ENCODE measurements around the gene NADSYN1. TPM values are rescaled to one million over a fixed set of nuclear protein-coding genes. Genes with fewer than 3 reads are reported as not detected.
A peak's percentile ranks its signal among the peaks of the same experiment; 100 is the strongest.

Gene NADSYN1
- total RNA-seq, 2 donors from 2014 or later: 99.7 to 114 TPM

DNA sequence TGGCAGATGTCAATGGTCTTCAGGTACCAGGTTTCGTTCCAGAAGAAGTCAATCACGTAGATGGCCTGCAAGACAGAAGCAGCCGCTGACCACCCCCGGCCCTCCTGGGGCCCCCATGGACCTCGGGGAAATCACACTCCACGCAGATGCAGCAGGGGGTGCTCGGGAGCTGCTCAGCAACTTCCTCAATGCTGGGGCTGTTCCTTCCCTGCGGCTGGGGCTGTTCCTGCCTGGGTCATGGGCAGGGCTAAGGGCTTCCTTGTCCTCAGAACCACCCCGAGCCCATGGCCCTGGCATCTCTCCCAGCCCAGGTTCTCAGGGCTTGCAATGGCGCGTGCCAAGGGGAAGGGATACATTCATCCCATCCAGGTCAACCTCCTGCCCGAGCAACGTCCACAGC lies 15.1 kb upstream of the NADSYN1 start:
- H3K27me3 Mint-ChIP-seq: no peaks in the 10 kb centered on the region
- H3K9me3 ChIP-seq (ENCODE audit: control insufficient read depth, low read length, poor library complexity, severe bottlenecking): no peaks in the 10 kb centered on the region
- no peak overlapping the region for H3K4me3 Mint-ChIP-seq
- DNase-seq (no peak), ATAC-seq (no peak)
- H3K27ac Mint-ChIP-seq: no peak overlapping the region
- peaks cover 5% of the 10 kb centered on the region for H3K36me3 Mint-ChIP-seq (ENCODE audit: low read depth)
- no peaks in the 10 kb centered on the region for H3K4me1 Mint-ChIP-seq

DNA sequence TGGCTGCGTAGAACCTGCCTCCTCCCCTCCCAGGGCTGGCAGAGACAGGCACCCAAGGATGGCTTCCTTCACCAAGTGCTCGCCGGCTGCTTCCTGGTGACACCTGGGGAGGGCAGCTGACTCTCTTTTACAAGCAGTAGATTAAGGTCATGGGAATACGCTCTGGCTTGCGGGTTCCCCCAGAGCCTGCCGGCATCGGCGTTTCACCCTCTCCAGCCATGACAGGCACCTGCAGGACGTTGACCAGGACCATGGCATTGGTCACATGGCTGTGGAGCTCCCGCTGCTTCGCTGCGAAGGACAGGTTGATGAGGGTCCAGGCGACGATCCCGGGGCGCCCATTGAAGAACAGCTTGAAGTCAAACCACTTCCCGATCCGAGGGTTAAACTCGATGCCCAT lies 14.4 kb upstream of the NADSYN1 start:
- ATAC-seq (no peak), DNase-seq (no peak)
- no peaks in the 10 kb centered on the region for H3K4me1 Mint-ChIP-seq
- H3K4me3 Mint-ChIP-seq: no peak overlapping the region
- H3K27ac Mint-ChIP-seq: no peak overlapping the region
- no peaks in the 10 kb centered on the region for H3K9me3 ChIP-seq (ENCODE audit: control insufficient read depth, low read length, poor library complexity, severe bottlenecking)
- peaks cover 5% of the 10 kb centered on the region for H3K36me3 Mint-ChIP-seq (ENCODE audit: low read depth)
- H3K27me3 Mint-ChIP-seq: no peaks in the 10 kb centered on the region

- no peaks in the 10 kb centered on the region for H3K9me3 ChIP-seq (ENCODE audit: control insufficient read depth, low read length, poor library complexity, severe bottlenecking)
- no peak overlapping the region for H3K4me3 Mint-ChIP-seq
- no peaks in the 10 kb centered on the region for H3K27me3 Mint-ChIP-seq
- H3K27ac Mint-ChIP-seq: no peak overlapping the region
- H3K4me1 Mint-ChIP-seq: no peaks in the 10 kb centered on the region
- ATAC-seq (no peak), DNase-seq (no peak)
- H3K36me3 Mint-ChIP-seq (ENCODE audit: low read depth): peaks cover 8% of the 10 kb centered on the region
Observed at GRCh38 chr11:71440021-71440755, 12.8 kb upstream of the NADSYN1 start.

DNA sequence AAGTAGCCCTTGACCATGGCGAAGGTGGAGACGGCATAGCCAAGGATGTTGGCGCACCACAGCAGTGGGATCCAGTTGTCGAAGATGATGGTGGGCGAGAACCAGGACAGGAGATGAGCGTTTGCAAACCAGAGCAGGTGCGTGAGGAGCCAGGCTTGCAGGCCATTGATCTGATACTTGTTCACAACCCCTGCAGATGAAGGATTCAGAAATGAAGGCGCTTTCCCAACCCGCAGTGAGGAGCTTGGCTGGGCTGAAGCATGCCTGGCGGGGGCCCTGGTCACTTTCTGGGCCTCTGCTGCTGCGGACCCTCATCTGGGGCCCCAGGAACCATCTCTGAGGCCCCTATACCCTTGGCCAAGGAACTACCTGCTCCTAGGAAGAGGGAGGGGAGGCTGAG lies 11.8 kb upstream of the NADSYN1 start:
- Mint-ChIP-seq H3K27me3 (no peaks in the 10 kb centered on the region), H3K27ac (no peak overlapping the region), H3K36me3 (ENCODE audit: low read depth) (peaks cover 11% of the 10 kb centered on the region), H3K4me1 (no peaks in the 10 kb centered on the region), H3K4me3 (no peak overlapping the region)
- ATAC-seq: no peak
- no peak for DNase-seq
- H3K9me3 ChIP-seq (ENCODE audit: control insufficient read depth, low read length, poor library complexity, severe bottlenecking): no peaks in the 10 kb centered on the region

GRCh38 chr11:71442123-71442522 lies 10.9 kb upstream of the NADSYN1 start:
- no peak overlapping the region for H3K4me3 Mint-ChIP-seq
- H3K27ac Mint-ChIP-seq: no peak overlapping the region
- ATAC-seq (no peak), DNase-seq (no peak)
- H3K27me3 Mint-ChIP-seq: no peaks in the 10 kb centered on the region
- peaks cover 11% of the 10 kb centered on the region for H3K36me3 Mint-ChIP-seq (ENCODE audit: low read depth)
- H3K4me1 Mint-ChIP-seq: no peaks in the 10 kb centered on the region
- H3K9me3 ChIP-seq (ENCODE audit: control insufficient read depth, low read length, poor library complexity, severe bottlenecking): no peaks in the 10 kb centered on the region

DNA sequence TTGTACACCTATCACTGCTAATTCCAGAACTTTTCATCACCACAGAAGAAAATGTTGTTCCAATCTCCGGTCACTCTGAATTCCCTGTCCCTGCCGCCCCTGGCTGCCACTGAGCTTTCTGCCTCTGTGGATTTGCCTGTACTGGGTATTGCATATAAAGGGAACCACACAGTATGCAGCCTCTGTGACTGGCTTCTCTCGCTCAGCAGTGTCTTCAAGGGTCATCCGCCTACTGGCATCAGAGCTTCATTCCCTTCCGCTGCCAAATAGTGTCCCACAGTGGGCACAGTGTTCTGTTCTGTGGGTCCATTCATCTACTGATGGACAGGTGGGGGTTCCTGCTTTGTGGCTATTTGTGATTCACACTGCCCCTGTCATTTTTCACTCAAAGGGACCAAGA lies 10.1 kb upstream of the NADSYN1 start:
- ATAC-seq: no peak
- Mint-ChIP-seq H3K4me1 (peaks cover 5% of the 10 kb centered on the region), H3K4me3 (no peak overlapping the region), H3K36me3 (ENCODE audit: low read depth) (peaks cover 11% of the 10 kb centered on the region), H3K27ac (no peak overlapping the region), H3K27me3 (no peaks in the 10 kb centered on the region)
- no peak for DNase-seq
- H3K9me3 ChIP-seq (ENCODE audit: control insufficient read depth, low read length, poor library complexity, severe bottlenecking): no peaks in the 10 kb centered on the region

- Mint-ChIP-seq H3K36me3 (ENCODE audit: low read depth) (peaks cover 11% of the 10 kb centered on the region), H3K27me3 (no peaks in the 10 kb centered on the region), H3K27ac (no peak overlapping the region), H3K4me3 (no peak overlapping the region), H3K4me1 (peaks cover 5% of the 10 kb centered on the region)
- no peak for ATAC-seq
- DNase-seq: no peak
- H3K9me3 ChIP-seq (ENCODE audit: control insufficient read depth, low read length, poor library complexity, severe bottlenecking): no peaks in the 10 kb centered on the region
Observed at GRCh38 chr11:71443736-71444445, 9.1 kb upstream of the NADSYN1 start.

- DNase-seq (no peak), ATAC-seq (no peak)
- H3K27me3 Mint-ChIP-seq: no peaks in the 10 kb centered on the region
- no peak overlapping the region for H3K4me3 Mint-ChIP-seq
- peaks cover 11% of the 10 kb centered on the region for H3K4me1 Mint-ChIP-seq
- H3K27ac Mint-ChIP-seq: no peak overlapping the region
- peaks cover 11% of the 10 kb centered on the region for H3K36me3 Mint-ChIP-seq (ENCODE audit: low read depth)
- H3K9me3 ChIP-seq (ENCODE audit: control insufficient read depth, low read length, poor library complexity, severe bottlenecking): no peaks in the 10 kb centered on the region
Observed at GRCh38 chr11:71444811-71445210, 8.2 kb upstream of the NADSYN1 start.

- no peak for DNase-seq
- no peak overlapping the region for H3K27ac Mint-ChIP-seq
- H3K4me3 Mint-ChIP-seq: no peak overlapping the region
- H3K36me3 Mint-ChIP-seq (ENCODE audit: low read depth): peaks cover 7% of the 10 kb centered on the region
- peaks cover 18% of the 10 kb centered on the region for H3K4me1 Mint-ChIP-seq
- no peaks in the 10 kb centered on the region for H3K27me3 Mint-ChIP-seq
- no peaks in the 10 kb centered on the region for H3K9me3 ChIP-seq (ENCODE audit: control insufficient read depth, low read length, poor library complexity, severe bottlenecking)
- no peak for ATAC-seq
Observed at GRCh38 chr11:71446150-71446549, 6.9 kb upstream of the NADSYN1 start.

- Mint-ChIP-seq H3K4me3 (peak overlapping the region; percentile 95), H3K4me1 (peaks cover 25% of the 10 kb centered on the region), H3K36me3 (ENCODE audit: low read depth) (peaks cover 6% of the 10 kb centered on the region), H3K27ac (peak overlapping the region; percentile 63), H3K27me3 (no peaks in the 10 kb centered on the region)
- ATAC-seq (no peak), DNase-seq (no peak)
- H3K9me3 ChIP-seq (ENCODE audit: control insufficient read depth, low read length, poor library complexity, severe bottlenecking): no peaks in the 10 kb centered on the region
Observed at GRCh38 chr11:71446942-71447688, 5.9 kb upstream of the NADSYN1 start.

DNA sequence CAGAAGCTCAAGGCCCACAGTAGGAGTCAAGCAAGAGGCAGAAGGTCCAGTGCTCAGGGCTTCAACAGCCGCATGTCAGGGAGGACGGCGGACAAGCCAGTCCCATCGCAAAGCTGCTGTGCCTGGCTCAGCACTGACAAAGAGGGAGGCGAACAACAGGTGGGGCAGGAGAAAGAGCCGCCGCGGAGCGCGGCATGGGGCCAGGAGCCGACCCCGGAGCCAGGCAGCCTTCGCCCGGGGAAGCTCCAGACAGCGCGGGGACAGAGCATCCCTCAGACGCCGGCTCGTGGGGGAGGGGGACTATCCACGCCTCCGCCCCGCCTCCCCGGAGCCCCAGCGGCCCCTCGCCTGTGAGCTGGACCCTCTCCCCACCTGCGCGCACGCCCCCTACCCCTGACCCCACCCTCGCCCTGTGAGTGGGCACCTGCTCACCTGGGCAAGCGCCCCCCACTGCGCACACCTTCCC lies 5.2 kb upstream of the NADSYN1 start:
- peak; percentile 17 for ATAC-seq
- Mint-ChIP-seq H3K4me1 (peaks cover 29% of the 10 kb centered on the region), H3K36me3 (ENCODE audit: low read depth) (peaks cover 6% of the 10 kb centered on the region)

DNA sequence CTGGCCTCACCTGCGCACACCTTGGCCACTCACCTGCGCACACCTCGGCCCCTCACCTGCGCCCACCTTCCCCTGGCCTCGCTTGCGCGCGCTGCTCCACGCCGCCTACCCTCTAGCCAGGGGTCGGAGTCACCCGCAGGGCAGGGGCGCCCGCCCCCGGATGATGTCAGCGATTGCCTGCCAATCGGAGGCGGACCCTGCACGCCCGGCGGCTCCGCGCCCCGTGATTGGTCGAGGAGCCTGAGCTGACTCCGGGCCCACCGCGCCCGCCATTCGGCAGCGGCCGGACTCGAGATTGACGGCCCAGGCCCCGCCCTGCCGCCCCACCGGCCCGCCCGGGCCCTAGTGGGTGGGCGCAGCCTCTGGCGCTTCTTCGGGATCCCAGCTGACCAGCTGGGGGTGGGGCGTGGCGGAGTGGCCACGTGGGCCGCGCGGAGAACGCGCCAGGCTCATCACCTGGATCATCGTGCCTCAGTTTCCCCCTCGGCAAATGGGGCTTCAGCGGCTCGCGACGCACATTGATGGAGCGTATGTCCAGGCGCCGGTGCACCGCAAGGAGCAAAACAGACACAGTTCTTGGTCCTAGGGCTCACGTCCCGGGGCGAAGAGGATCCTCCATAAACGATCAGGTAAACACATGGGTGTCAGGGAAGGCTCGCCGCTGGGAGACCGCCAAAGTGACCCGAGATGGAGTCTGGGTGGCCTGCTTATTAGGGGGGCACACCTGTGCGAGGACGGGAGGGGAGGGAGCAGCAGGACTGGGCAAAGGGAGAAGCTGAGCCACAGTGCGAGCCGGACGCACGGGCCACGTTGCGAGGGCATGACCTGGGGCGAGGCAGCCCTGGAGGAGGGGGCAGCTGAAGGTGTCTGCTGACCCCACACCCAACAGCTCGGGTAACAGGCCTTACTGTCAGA lies 4.5 kb upstream of the NADSYN1 start, which contains the start of gene DHCR7:
Gene DHCR7 (minus strand): TSS at position 137 of the 915 bp plus-strand sequence. CDS start 3,441 bp downstream, outside the sequence.
- Mint-ChIP-seq H3K27ac (peak within 1 kb of the TSS; percentile 99), H3K27me3 (no peaks in the 10 kb centered on the region), H3K4me3 (peak within 1 kb of the TSS; percentile 95), H3K4me1 (peaks cover 31% of the 10 kb centered on the region), H3K36me3 (ENCODE audit: low read depth) (peaks cover 6% of the 10 kb centered on the region)
- ATAC-seq: peak; percentile 80
- DNase-seq: peak; percentile 88 to 93 (median 90)
- no peaks in the 10 kb centered on the region for H3K9me3 ChIP-seq (ENCODE audit: control insufficient read depth, low read length, poor library complexity, severe bottlenecking)

More for the DNA sequence above, 5.2 kb upstream of the NADSYN1 start:
- Mint-ChIP-seq H3K27me3 (no peaks in the 10 kb centered on the region), H3K4me3 (peak overlapping the region; percentile 95), H3K27ac (peak overlapping the region; percentile 63)
- H3K9me3 ChIP-seq (ENCODE audit: control insufficient read depth, low read length, poor library complexity, severe bottlenecking): no peaks in the 10 kb centered on the region
- DNase-seq: peak in 2 of 3 donors; percentile 35 to 39

Data from T-helper 17 cell (primary cell).